SK-N-SH (cell line): ENCODE data around the gene GRM7. TPM values are rescaled to one million over a fixed set of nuclear protein-coding genes. Genes with fewer than 3 reads are reported as not detected.

Source experiments
- CTCF ChIA-PET: fragments of 300-600, 350-600 bp; formaldehyde crosslinking; extraction: SDS; loops from one replicate; lab custom pipeline; 2021; lab: Yijun Ruan, JAX
- POLR2A ChIA-PET: fragments of 350-600 bp; sonication (Branson Sonifier 250); formaldehyde crosslinking; extraction: SDS; loops from one replicate; lab custom pipeline; 2020; ENCODE audit warnings: antibody characterized with exemption, inconsistent platforms; lab: Yijun Ruan, JAX
- DNase-seq: peaks from one replicate; pipeline ENCODE4 v3.0.0; 2012
- H2AFZ ChIP-seq: fragments of 200-600 bp; sonication (generic); 2 replicates; pipeline ENCODE4 v1.8.1; 2016; ENCODE audit warnings: antibody characterized with exemption, mild to moderate bottlenecking, low read depth
- H3F3A ChIP-seq: fragments of 200-600 bp; sonication (generic); replicated peaks from 2 replicates; pipeline ENCODE3; 2016; ENCODE audit warnings: antibody characterized with exemption, mild to moderate bottlenecking; ENCODE audit not compliant: insufficient read depth
- H3K27ac ChIP-seq, 2 experiments: fragments of 200-500 bp in 1 of 2; fragments of 200-600 bp in 1 of 2; sonication (Bioruptor generic) in 1 of 2; sonication (generic), shearing (Covaris generic) in 1 of 2; 2 replicates each; pipeline versions ENCODE4 v1.5.1 to v1.6.1; 2014 to 2016; ENCODE audit warnings: low read depth in 2 of 2, inconsistent platforms in 1 of 2, low read length in 1 of 2, mild to moderate bottlenecking in 1 of 2, mixed read lengths in 1 of 2
- H3K27me3 ChIP-seq: fragments of 200-600 bp; sonication (generic), shearing (Covaris generic); 2 replicates; pipeline ENCODE4 v1.6.1; 2016; ENCODE audit warnings: mixed run types; ENCODE audit not compliant: insufficient read depth
- H3K36me3 ChIP-seq, 2 experiments: fragments of 200-500 bp in 1 of 2; fragments of 200-600 bp in 1 of 2; sonication (Bioruptor generic) in 1 of 2; sonication (generic) in 1 of 2; replicated peaks in 1 of 2; 2 replicates each; pipeline versions ENCODE3 to v1.5.1; 2014 to 2016; ENCODE audit warnings: low read length in 1 of 2, mild to moderate bottlenecking in 1 of 2; ENCODE audit not compliant: insufficient read depth in 2 of 2, control insufficient read depth in 1 of 2
- H3K4me1 ChIP-seq, 2 experiments: fragments of 200-500 bp in 1 of 2; fragments of 200-600 bp in 1 of 2; sonication (Bioruptor generic) in 1 of 2; sonication (generic), shearing (Covaris generic) in 1 of 2; 2 replicates each; pipeline versions ENCODE4 v1.5.1 to v1.6.1; 2014 to 2016; ENCODE audit warnings: low read depth in 1 of 2, low read length in 1 of 2, mixed run types in 1 of 2; ENCODE audit not compliant: insufficient read depth in 2 of 2, control insufficient read depth in 1 of 2
- H3K4me2 ChIP-seq: fragments of 200-600 bp; sonication (generic), shearing (Covaris generic); 2 replicates; pipeline ENCODE4 v1.6.1; 2017; ENCODE audit warnings: mixed run types
- H3K4me3 ChIP-seq, 2 experiments: fragments of 200-500 bp in 1 of 2; fragments of 200-600 bp in 1 of 2; sonication (Bioruptor generic) in 1 of 2; sonication (generic), shearing (Covaris generic) in 1 of 2; 2 replicates each; pipeline versions ENCODE4 v1.5.1 to v1.8.1; 2014 to 2016; ENCODE audit warnings: low read depth in 2 of 2, inconsistent platforms in 1 of 2, low read length in 1 of 2, mild to moderate bottlenecking in 1 of 2, mixed read lengths in 1 of 2, moderate library complexity in 1 of 2
- H3K79me2 ChIP-seq: fragments of 200-600 bp; sonication (generic); 2 replicates; pipeline ENCODE4 v1.8.1; 2017; ENCODE audit warnings: mild to moderate bottlenecking; ENCODE audit not compliant: insufficient read depth
- H3K9ac ChIP-seq: fragments of 200-600 bp; sonication (generic); 2 replicates; pipeline ENCODE4 v1.6.1; 2017; ENCODE audit warnings: mixed run types
- H3K9me2 ChIP-seq: fragments of 200-600 bp; sonication (generic); 2 replicates; pipeline ENCODE4 v1.6.1; 2017; ENCODE audit warnings: mixed run types
- H3K9me3 ChIP-seq: fragments of 200-600 bp; sonication (generic); 2 replicates; pipeline ENCODE4 v1.6.1; 2017; ENCODE audit warnings: mixed run types, mild to moderate bottlenecking, moderate library complexity
- H4K20me1 ChIP-seq: fragments of 200-600 bp; sonication (generic); 2 replicates; pipeline ENCODE4 v1.6.1; 2017; ENCODE audit warnings: mild to moderate bottlenecking, mixed run types; ENCODE audit not compliant: insufficient read depth
- CHD2 ChIP-seq: fragments of 150-350 bp; IDR thresholded peaks from 2 replicates; pipeline ENCODE4 v1.6.1; 2018; ENCODE audit warnings: low read length; ENCODE audit not compliant: partially characterized antibody
- CTCF ChIP-seq: fragments of 200-600 bp; sonication (generic); IDR thresholded peaks from 2 replicates; pipeline ENCODE4 v1.6.1; 2017; ENCODE audit warnings: antibody characterized with exemption, mild to moderate bottlenecking, moderate library complexity
- ELF1 ChIP-seq: IDR thresholded peaks from 2 replicates; pipeline ENCODE4 v1.4.0; 2012
- EP300 ChIP-seq, 2 experiments: IDR thresholded peaks; 2 replicates each; pipeline versions ENCODE4 v1.4.0 to v1.6.1; 2012; ENCODE audit warnings: borderline replicate concordance in 1 of 2, low read depth in 1 of 2, low read length in 1 of 2
- FOXJ3 ChIP-seq: sonication (generic); formaldehyde crosslinking; IDR thresholded peaks from 2 replicates; pipeline ENCODE4 v1.5.1; 2020; ENCODE audit warnings: mild to moderate bottlenecking, missing genetic modification reagents
- IRF3 ChIP-seq: fragments of 150-350 bp; IDR thresholded peaks from 2 replicates; pipeline ENCODE4 v1.6.1; 2016; ENCODE audit warnings: mild to moderate bottlenecking, low read depth, low read length
- MAX ChIP-seq: IDR thresholded peaks from 2 replicates; pipeline ENCODE4 v1.4.0; 2012; ENCODE audit warnings: low read depth
- MEF2A ChIP-seq: IDR thresholded peaks from 2 replicates; pipeline ENCODE4 v1.4.0; 2012; ENCODE audit warnings: low read depth, borderline replicate concordance
- MXI1 ChIP-seq: IDR thresholded peaks from 2 replicates; pipeline ENCODE4 v1.6.1; 2012; ENCODE audit warnings: mild to moderate bottlenecking, low read depth, low read length, improper control_type of control experiment
- NRF1 ChIP-seq: IDR thresholded peaks from 2 replicates; pipeline ENCODE4 v1.6.1; 2012; ENCODE audit warnings: low read depth, mild to moderate bottlenecking, low read length
- POLR2AphosphoS5 ChIP-seq: IDR thresholded peaks from 2 replicates; pipeline ENCODE4 v1.6.1; 2012; ENCODE audit warnings: low read depth, low read length
- RAD21 ChIP-seq: IDR thresholded peaks from 2 replicates; pipeline ENCODE4 v1.6.1; 2012; ENCODE audit warnings: mild to moderate bottlenecking, low read length
- RCOR1 ChIP-seq: fragments of 150-350 bp; IDR thresholded peaks from 2 replicates; pipeline ENCODE4 v1.6.1; 2017; ENCODE audit warnings: antibody characterized with exemption, low read length
- REST ChIP-seq: IDR thresholded peaks from 2 replicates; pipeline ENCODE4 v1.6.1; 2012; ENCODE audit warnings: mild to moderate bottlenecking, low read depth, low read length, moderate library complexity
- SMC3 ChIP-seq: IDR thresholded peaks from 2 replicates; pipeline ENCODE4 v1.6.1; 2012; ENCODE audit warnings: low read depth, low read length, improper control_type of control experiment
- TAF1 ChIP-seq: IDR thresholded peaks from 2 replicates; pipeline ENCODE4 v1.6.1; 2012; ENCODE audit warnings: low read depth, mild to moderate bottlenecking, low read length, moderate library complexity, borderline replicate concordance
- TCF12 ChIP-seq: IDR thresholded peaks from 2 replicates; pipeline ENCODE4 v1.4.0; 2012
- WGBS: methylation state at CpG from one replicate; pipeline ENCODE4 v1.1.6; 2017; ENCODE audit warnings: low lambda C conversion rate; 5-methylcytosine and 5-hydroxymethylcytosine counted together
- polyA plus RNA-seq, 3 experiments: library from polyadenylated mRNA; depleted of rRNA; stranded (reverse); fragments of >200 nt; gene quantifications; 2 replicates each; pipeline ENCODE4 v1.2.3, GENCODE V29; 2012
- TF ChIP-seq, protein P1 (sequence below): IDR thresholded peaks from 2 replicates; pipeline ENCODE4 v1.4.0; 2012; ENCODE audit warnings: low read depth, borderline replicate concordance

The GRM7 gene
- polyA plus RNA-seq, 1 of the 3 experiments (the other 2 are of a cell fraction): 0.03 TPM

- H3K27me3 ChIP-seq: no peaks in the 10 kb centered on the region
- 63% methylated on average over 6 of the region's 6 CpGs for WGBS
- H3K9me3 ChIP-seq: no peaks in the 10 kb centered on the region
- H3F3A ChIP-seq: no peaks in the 10 kb centered on the region
- no peaks in the 10 kb centered on the region for H4K20me1 ChIP-seq
- H3K79me2 ChIP-seq: no peaks in the 10 kb centered on the region
- no peak overlapping the region for H2AFZ ChIP-seq
- peaks cover 0 to 2% of the 10 kb centered on the region in 2 experiments; a peak in 1 of 4 replicates for H3K4me1 ChIP-seq
- H3K9me2 ChIP-seq: no peaks in the 10 kb centered on the region
- no peak for DNase-seq
- H3K9ac ChIP-seq: no peak overlapping the region
- H3K4me2 ChIP-seq: no peak overlapping the region
- TF ChIP-seq CHD2 (no peak), MEF2A (no peak), EP300 (IDR thresholded peaks at IDR 0.05; ENCODE audit: borderline replicate concordance in 1 of 2, low read depth in 1 of 2, low read length in 1 of 2) (no peak), CTCF (no peak), IRF3 (no peak), FOXJ3 (CRISPR knock-in tag) (no peak), ELF1 (no peak), NRF1 (no peak), POLR2AphosphoS5 (no peak), SMC3 (no peak), TAF1 (no peak), MXI1 (no peak), RCOR1 (no peak), REST (no peak), TCF12 (no peak), MAX (no peak), RAD21 (no peak)
- TF ChIP-seq, protein P1, sequence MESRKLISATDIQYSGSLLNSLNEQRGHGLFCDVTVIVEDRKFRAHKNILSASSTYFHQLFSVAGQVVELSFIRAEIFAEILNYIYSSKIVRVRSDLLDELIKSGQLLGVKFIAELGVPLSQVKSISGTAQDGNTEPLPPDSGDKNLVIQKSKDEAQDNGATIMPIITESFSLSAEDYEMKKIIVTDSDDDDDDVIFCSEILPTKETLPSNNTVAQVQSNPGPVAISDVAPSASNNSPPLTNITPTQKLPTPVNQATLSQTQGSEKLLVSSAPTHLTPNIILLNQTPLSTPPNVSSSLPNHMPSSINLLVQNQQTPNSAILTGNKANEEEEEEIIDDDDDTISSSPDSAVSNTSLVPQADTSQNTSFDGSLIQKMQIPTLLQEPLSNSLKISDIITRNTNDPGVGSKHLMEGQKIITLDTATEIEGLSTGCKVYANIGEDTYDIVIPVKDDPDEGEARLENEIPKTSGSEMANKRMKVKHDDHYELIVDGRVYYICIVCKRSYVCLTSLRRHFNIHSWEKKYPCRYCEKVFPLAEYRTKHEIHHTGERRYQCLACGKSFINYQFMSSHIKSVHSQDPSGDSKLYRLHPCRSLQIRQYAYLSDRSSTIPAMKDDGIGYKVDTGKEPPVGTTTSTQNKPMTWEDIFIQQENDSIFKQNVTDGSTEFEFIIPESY: no peak
- no peaks in the 10 kb centered on the region for H3K36me3 ChIP-seq
- ChIA-PET POLR2A (no interaction called here), CTCF (no interaction called here)
- no peak overlapping the region for H3K4me3 ChIP-seq
- H3K27ac ChIP-seq: no peak overlapping the region
Measured at GRCh38 chr3:7700977-7701376, 840.1 kb downstream of the GRM7 start.
